HEK293 (cell line): ENCODE measurements around the gene SREBF2.

ENCODE experiments used
- GLI4 ChIP-seq: fragments of 450-650 bp; formaldehyde crosslinking; IDR thresholded peaks from 2 replicates; pipeline ENCODE4 v1.5.1; 2016; ENCODE audit warnings: missing biosample characterization, missing genetic modification characterization
- SALL2 ChIP-seq: fragments of 450-650 bp; formaldehyde crosslinking; IDR thresholded peaks from 2 replicates; pipeline ENCODE4 v1.5.0; 2017; ENCODE audit warnings: missing biosample characterization, mild to moderate bottlenecking, missing genetic modification characterization, borderline replicate concordance
- SCRT2 ChIP-seq: fragments of 450-650 bp; formaldehyde crosslinking; IDR thresholded peaks from 2 replicates; pipeline ENCODE4 v1.5.1; 2016; ENCODE audit warnings: missing biosample characterization, missing genetic modification characterization
- SETDB1 ChIP-seq: IDR thresholded peaks from one replicate; pipeline ENCODE4 v1.6.1; 2017; ENCODE audit warnings: mild to moderate bottlenecking, low read length, moderate library complexity, mixed read lengths; ENCODE audit not compliant: insufficient read length
- ZFP3 ChIP-seq: fragments of 450-650 bp; formaldehyde crosslinking; IDR thresholded peaks from 2 replicates; pipeline ENCODE4 v1.5.1; 2016; ENCODE audit warnings: low read depth, missing biosample characterization, missing genetic modification characterization
- ZFP37 ChIP-seq: fragments of 450-650 bp; formaldehyde crosslinking; IDR thresholded peaks from 2 replicates; pipeline ENCODE4 v1.5.1; 2016; ENCODE audit warnings: missing biosample characterization, missing genetic modification characterization
- ZFP69B ChIP-seq: fragments of 450-650 bp; formaldehyde crosslinking; IDR thresholded peaks from 2 replicates; pipeline ENCODE4 v1.5.1; 2016; ENCODE audit warnings: missing biosample characterization, missing genetic modification characterization
- ZNF10 ChIP-seq: fragments of 450-650 bp; formaldehyde crosslinking; IDR thresholded peaks from 2 replicates; pipeline ENCODE4 v1.5.1; 2017; ENCODE audit warnings: missing biosample characterization, missing genetic modification characterization
- ZNF121 ChIP-seq: fragments of 450-650 bp; formaldehyde crosslinking; IDR thresholded peaks from 2 replicates; pipeline ENCODE4 v1.5.1; 2016; ENCODE audit warnings: missing biosample characterization, missing genetic modification characterization
- ZNF174 ChIP-seq: fragments of 450-650 bp; formaldehyde crosslinking; IDR thresholded peaks from 2 replicates; pipeline ENCODE4 v1.5.0; 2017; ENCODE audit warnings: missing biosample characterization, mild to moderate bottlenecking, missing genetic modification characterization
- ZNF311 ChIP-seq: fragments of 450-650 bp; formaldehyde crosslinking; IDR thresholded peaks from 2 replicates; pipeline ENCODE4 v1.5.1; 2017; ENCODE audit warnings: missing biosample characterization, missing genetic modification characterization, borderline replicate concordance
- ZNF335 ChIP-seq: fragments of 450-650 bp; formaldehyde crosslinking; conservative IDR thresholded peaks from 2 replicates; pipeline ENCODE4 v1.5.1; 2016; ENCODE audit warnings: missing biosample characterization, missing genetic modification characterization
- ZNF549 ChIP-seq: fragments of 450-650 bp; IDR thresholded peaks from 2 replicates; pipeline ENCODE4 v1.5.1; 2018; ENCODE audit warnings: missing biosample characterization, missing genetic modification characterization, mild to moderate bottlenecking, inconsistent platforms, moderate library complexity
- ZNF600 ChIP-seq: fragments of 450-650 bp; formaldehyde crosslinking; IDR thresholded peaks from 2 replicates; pipeline ENCODE4 v1.5.1; 2016; ENCODE audit warnings: missing biosample characterization, missing genetic modification characterization
- ZNF610 ChIP-seq: fragments of 450-650 bp; formaldehyde crosslinking; IDR thresholded peaks from 2 replicates; pipeline ENCODE4 v1.5.1; 2016; ENCODE audit warnings: missing biosample characterization, missing genetic modification characterization, borderline replicate concordance
- ZNF654 ChIP-seq: fragments of 450-650 bp; formaldehyde crosslinking; IDR thresholded peaks from 2 replicates; pipeline ENCODE4 v1.5.1; 2016; ENCODE audit warnings: low read depth, missing biosample characterization, missing genetic modification characterization
- ZNF707 ChIP-seq: fragments of 450-650 bp; formaldehyde crosslinking; IDR thresholded peaks from 2 replicates; pipeline ENCODE4 v1.5.1; 2016; ENCODE audit warnings: missing biosample characterization, missing genetic modification characterization
- ZXDB ChIP-seq: fragments of 450-650 bp; formaldehyde crosslinking; IDR thresholded peaks from 2 replicates; pipeline ENCODE4 v1.5.1; 2016; ENCODE audit warnings: missing biosample characterization, missing genetic modification characterization
- TF ChIP-seq, protein P1 (sequence below): fragments of 450-650 bp; formaldehyde crosslinking; IDR thresholded peaks from 2 replicates; pipeline ENCODE4 v1.5.1; 2016; ENCODE audit warnings: missing biosample characterization, missing genetic modification characterization
- TF ChIP-seq, protein P2 (sequence below): fragments of 450-650 bp; formaldehyde crosslinking; IDR thresholded peaks from 2 replicates; pipeline ENCODE4 v1.5.1; 2016; ENCODE audit warnings: missing biosample characterization, missing genetic modification characterization
- TF ChIP-seq, protein P3 (sequence below): fragments of 450-650 bp; IDR thresholded peaks from 2 replicates; pipeline ENCODE4 v1.5.1; 2018; ENCODE audit warnings: missing biosample characterization, mild to moderate bottlenecking, missing genetic modification characterization
- TF ChIP-seq, protein P4 (sequence below): fragments of 450-650 bp; formaldehyde crosslinking; IDR thresholded peaks from 2 replicates; pipeline ENCODE4 v1.5.1; 2016; ENCODE audit warnings: missing biosample characterization, missing genetic modification characterization
- TF ChIP-seq, protein P5 (sequence below): fragments of 450-650 bp; formaldehyde crosslinking; IDR thresholded peaks from 2 replicates; pipeline ENCODE4 v1.5.1; 2016; ENCODE audit warnings: missing biosample characterization, missing genetic modification characterization
- TF ChIP-seq, protein P6 (sequence below): fragments of 450-650 bp; formaldehyde crosslinking; optimal IDR thresholded peaks from 2 replicates; pipeline ENCODE3; 2016; ENCODE audit warnings: missing biosample characterization, mild to moderate bottlenecking, missing genetic modification characterization
- TF ChIP-seq, protein P7 (sequence below): fragments of 450-650 bp; formaldehyde crosslinking; IDR thresholded peaks from 2 replicates; pipeline ENCODE4 v1.5.1; 2016; ENCODE audit warnings: missing biosample characterization, missing genetic modification characterization
- TF ChIP-seq, protein P8 (sequence below): sonication (generic); formaldehyde crosslinking; IDR thresholded peaks from 2 replicates; pipeline ENCODE4 v1.8.1; 2022; ENCODE audit warnings: mild to moderate bottlenecking, moderate library complexity, missing genetic modification reagents

Gene SREBF2

DNA sequence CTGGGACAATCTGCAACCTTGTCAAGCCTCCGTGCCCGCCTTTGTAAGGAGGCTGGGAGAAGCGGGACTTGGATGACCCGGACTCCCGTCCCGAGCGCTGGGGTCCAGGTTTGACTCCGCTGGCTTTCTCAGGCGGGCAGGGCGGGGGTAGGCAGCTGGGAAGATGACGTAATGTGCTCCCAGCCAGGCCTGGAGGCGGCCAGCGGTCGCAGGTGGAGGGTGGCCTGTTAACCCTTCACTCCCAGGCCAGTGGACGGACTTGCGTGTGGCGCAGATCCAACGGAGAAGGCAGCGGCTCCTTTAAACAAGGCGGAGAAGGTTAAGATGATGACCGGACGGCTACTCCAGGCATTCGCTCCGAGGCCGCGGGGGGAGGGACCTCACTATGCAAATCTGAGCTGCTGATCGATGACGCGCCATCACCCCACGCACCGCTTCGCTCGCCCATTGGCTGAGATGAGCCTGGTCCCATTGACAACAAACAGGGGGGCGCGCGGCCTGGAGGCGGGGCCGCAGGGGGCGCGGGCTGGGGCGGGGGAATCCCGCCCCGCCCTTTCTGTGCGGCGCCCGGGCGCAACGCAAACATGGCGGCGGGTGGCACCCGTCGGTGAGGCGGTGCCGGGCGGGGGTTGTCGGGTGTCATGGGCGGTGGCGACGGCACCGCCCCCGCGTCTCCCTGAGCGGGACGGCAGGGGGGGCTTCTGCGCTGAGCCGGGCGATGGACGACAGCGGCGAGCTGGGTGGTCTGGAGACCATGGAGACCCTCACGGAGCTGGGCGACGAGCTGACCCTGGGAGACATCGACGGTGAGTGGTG lies at the start of gene SREBF2 (continued):
- TF ChIP-seq ZNF121 (tag by site-specific recombination) (no peak), ZNF335 (peak; percentile 87), ZNF549 (tag by site-specific recombination) (no peak), GLI4 (tag by site-specific recombination) (no peak), ZNF174 (tag by site-specific recombination) (no peak), ZNF600 (tag by site-specific recombination) (no peak; the same call in none of the 2 replicates), ZNF654 (tag by site-specific recombination) (no peak), ZNF610 (0 out of 2 replicates have a peak, but pooled peaks have one; percentile 42), ZFP37 (peak; percentile 54; the same call in 1 of the 2 replicates), ZXDB (tag by site-specific recombination) (peak; percentile 68), SALL2 (tag by site-specific recombination) (no peak), ZFP3 (no peak), ZNF707 (tag by site-specific recombination) (no peak), ZNF10 (tag by site-specific recombination) (no peak), ZNF311 (tag by site-specific recombination) (no peak), ZFP69B (tag by site-specific recombination) (peak; percentile 85), SETDB1 (no peak), SCRT2 (tag by site-specific recombination) (no peak; the same call in 1 of the 2 replicates)
- TF ChIP-seq, protein P1, sequence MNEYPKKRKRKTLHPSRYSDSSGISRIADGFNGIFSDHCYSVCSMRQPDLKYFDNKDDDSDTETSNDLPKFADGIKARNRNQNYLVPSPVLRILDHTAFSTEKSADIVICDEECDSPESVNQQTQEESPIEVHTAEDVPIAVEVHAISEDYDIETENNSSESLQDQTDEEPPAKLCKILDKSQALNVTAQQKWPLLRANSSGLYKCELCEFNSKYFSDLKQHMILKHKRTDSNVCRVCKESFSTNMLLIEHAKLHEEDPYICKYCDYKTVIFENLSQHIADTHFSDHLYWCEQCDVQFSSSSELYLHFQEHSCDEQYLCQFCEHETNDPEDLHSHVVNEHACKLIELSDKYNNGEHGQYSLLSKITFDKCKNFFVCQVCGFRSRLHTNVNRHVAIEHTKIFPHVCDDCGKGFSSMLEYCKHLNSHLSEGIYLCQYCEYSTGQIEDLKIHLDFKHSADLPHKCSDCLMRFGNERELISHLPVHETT (tag by site-specific recombination), result peak; percentile 92
- TF ChIP-seq, protein P2, sequence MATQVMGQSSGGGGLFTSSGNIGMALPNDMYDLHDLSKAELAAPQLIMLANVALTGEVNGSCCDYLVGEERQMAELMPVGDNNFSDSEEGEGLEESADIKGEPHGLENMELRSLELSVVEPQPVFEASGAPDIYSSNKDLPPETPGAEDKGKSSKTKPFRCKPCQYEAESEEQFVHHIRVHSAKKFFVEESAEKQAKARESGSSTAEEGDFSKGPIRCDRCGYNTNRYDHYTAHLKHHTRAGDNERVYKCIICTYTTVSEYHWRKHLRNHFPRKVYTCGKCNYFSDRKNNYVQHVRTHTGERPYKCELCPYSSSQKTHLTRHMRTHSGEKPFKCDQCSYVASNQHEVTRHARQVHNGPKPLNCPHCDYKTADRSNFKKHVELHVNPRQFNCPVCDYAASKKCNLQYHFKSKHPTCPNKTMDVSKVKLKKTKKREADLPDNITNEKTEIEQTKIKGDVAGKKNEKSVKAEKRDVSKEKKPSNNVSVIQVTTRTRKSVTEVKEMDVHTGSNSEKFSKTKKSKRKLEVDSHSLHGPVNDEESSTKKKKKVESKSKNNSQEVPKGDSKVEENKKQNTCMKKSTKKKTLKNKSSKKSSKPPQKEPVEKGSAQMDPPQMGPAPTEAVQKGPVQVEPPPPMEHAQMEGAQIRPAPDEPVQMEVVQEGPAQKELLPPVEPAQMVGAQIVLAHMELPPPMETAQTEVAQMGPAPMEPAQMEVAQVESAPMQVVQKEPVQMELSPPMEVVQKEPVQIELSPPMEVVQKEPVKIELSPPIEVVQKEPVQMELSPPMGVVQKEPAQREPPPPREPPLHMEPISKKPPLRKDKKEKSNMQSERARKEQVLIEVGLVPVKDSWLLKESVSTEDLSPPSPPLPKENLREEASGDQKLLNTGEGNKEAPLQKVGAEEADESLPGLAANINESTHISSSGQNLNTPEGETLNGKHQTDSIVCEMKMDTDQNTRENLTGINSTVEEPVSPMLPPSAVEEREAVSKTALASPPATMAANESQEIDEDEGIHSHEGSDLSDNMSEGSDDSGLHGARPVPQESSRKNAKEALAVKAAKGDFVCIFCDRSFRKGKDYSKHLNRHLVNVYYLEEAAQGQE (tag by site-specific recombination), result no peak
- TF ChIP-seq, protein P3, sequence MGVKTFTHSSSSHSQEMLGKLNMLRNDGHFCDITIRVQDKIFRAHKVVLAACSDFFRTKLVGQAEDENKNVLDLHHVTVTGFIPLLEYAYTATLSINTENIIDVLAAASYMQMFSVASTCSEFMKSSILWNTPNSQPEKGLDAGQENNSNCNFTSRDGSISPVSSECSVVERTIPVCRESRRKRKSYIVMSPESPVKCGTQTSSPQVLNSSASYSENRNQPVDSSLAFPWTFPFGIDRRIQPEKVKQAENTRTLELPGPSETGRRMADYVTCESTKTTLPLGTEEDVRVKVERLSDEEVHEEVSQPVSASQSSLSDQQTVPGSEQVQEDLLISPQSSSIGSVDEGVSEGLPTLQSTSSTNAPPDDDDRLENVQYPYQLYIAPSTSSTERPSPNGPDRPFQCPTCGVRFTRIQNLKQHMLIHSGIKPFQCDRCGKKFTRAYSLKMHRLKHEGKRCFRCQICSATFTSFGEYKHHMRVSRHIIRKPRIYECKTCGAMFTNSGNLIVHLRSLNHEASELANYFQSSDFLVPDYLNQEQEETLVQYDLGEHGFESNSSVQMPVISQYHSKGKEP, result peak; percentile 56; the same call in 1 of the 2 replicates
- TF ChIP-seq, protein P4, sequence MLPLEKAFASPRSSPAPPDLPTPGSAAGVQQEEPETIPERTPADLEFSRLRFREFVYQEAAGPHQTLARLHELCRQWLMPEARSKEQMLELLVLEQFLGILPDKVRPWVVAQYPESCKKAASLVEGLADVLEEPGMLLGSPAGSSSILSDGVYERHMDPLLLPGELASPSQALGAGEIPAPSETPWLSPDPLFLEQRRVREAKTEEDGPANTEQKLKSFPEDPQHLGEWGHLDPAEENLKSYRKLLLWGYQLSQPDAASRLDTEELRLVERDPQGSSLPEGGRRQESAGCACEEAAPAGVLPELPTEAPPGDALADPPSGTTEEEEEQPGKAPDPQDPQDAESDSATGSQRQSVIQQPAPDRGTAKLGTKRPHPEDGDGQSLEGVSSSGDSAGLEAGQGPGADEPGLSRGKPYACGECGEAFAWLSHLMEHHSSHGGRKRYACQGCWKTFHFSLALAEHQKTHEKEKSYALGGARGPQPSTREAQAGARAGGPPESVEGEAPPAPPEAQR (tag by site-specific recombination), result no peak
- TF ChIP-seq, protein P5, sequence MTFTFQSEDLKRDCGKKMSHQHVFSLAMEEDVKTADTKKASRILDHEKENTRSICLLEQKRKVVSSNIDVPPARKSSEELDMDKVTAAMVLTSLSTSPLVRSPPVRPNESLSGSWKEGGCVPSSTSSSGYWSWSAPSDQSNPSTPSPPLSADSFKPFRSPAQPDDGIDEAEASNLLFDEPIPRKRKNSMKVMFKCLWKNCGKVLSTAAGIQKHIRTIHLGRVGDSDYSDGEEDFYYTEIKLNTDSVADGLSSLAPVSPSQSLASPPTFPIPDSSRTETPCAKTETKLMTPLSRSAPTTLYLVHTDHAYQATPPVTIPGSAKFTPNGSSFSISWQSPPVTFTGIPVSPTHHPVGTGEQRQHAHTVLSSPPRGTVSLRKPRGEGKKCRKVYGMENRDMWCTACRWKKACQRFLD (tag by site-specific recombination), result no peak
- TF ChIP-seq, protein P6, sequence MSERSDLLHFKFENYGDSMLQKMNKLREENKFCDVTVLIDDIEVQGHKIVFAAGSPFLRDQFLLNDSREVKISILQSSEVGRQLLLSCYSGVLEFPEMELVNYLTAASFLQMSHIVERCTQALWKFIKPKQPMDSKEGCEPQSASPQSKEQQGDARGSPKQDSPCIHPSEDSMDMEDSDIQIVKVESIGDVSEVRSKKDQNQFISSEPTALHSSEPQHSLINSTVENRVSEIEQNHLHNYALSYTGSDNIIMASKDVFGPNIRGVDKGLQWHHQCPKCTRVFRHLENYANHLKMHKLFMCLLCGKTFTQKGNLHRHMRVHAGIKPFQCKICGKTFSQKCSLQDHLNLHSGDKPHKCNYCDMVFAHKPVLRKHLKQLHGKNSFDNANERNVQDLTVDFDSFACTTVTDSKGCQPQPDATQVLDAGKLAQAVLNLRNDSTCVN (tag by site-specific recombination), result no peak
- TF ChIP-seq, protein P7, sequence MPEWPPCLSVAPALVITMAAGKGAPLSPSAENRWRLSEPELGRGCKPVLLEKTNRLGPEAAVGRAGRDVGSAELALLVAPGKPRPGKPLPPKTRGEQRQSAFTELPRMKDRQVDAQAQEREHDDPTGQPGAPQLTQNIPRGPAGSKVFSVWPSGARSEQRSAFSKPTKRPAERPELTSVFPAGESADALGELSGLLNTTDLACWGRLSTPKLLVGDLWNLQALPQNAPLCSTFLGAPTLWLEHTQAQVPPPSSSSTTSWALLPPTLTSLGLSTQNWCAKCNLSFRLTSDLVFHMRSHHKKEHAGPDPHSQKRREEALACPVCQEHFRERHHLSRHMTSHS, result no peak
- TF ChIP-seq, protein P8, sequence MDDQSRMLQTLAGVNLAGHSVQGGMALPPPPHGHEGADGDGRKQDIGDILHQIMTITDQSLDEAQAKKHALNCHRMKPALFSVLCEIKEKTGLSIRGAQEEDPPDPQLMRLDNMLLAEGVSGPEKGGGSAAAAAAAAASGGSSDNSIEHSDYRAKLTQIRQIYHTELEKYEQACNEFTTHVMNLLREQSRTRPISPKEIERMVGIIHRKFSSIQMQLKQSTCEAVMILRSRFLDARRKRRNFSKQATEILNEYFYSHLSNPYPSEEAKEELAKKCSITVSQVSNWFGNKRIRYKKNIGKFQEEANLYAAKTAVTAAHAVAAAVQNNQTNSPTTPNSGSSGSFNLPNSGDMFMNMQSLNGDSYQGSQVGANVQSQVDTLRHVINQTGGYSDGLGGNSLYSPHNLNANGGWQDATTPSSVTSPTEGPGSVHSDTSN (CRISPR knock-in tag), result peak; percentile 27; the same call in 1 of the 2 replicates
